Measurements from ENCODE around the gene L3MBTL2. TPM values are rescaled to one million over a fixed set of nuclear protein-coding genes. Genes with fewer than 3 reads are reported as not detected.

Gene L3MBTL2
- total RNA-seq, 1 experiment from 2014 or later, result 22.3 TPM

DNA sequence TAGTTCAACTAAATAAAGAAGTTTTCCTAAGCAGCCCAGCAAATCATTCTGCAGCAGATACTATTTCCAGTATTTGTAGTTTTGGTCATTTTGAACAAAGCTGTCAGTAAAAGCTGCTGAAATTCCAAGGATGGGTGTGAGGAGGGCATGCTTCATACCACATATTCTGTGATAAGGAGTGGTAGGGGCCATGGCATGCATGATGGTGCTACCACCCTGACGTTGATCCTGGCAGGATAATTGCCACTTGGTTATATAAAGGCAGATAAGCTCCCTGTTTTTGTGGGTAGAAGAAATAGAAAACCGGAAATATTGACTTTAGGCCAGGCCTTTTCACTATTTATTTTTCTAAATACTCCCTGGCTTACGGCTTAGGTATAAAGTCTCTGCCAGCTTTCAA is 33.1 kb upstream of the L3MBTL2 start:
- Histone ChIP-seq H3K27ac (no peak overlapping the region), H3K4me2 (no peak overlapping the region), H2AFZ (no peak overlapping the region), H3K9me2 (ENCODE audit: insufficient read depth) (no peaks in the 10 kb centered on the region), H3K79me2 (ENCODE audit: low read depth) (no peaks in the 10 kb centered on the region), H4K20me1 (ENCODE audit: insufficient read depth) (peaks cover 3% of the 10 kb centered on the region; the same call in 1 of the 2 replicates), H3F3A (ENCODE audit: insufficient read depth, low read depth) (peaks cover 26% of the 10 kb centered on the region; the same call in 1 of the 2 replicates), H3K27me3 (ENCODE audit: insufficient read depth, low read depth) (no peaks in the 10 kb centered on the region), H3K4me3 (no peak overlapping the region), H3K4me1 (replicated peaks; ENCODE audit: insufficient read depth) (no peaks in the 10 kb centered on the region), H3K9me3 (ENCODE audit: insufficient read depth, low read depth) (no peaks in the 10 kb centered on the region), H3K36me3 (ENCODE audit: low read depth) (peaks cover 75% of the 10 kb centered on the region)
- BruUV-seq (replicated peaks), result no TSS peak
- TF ChIP-seq, protein P1, sequence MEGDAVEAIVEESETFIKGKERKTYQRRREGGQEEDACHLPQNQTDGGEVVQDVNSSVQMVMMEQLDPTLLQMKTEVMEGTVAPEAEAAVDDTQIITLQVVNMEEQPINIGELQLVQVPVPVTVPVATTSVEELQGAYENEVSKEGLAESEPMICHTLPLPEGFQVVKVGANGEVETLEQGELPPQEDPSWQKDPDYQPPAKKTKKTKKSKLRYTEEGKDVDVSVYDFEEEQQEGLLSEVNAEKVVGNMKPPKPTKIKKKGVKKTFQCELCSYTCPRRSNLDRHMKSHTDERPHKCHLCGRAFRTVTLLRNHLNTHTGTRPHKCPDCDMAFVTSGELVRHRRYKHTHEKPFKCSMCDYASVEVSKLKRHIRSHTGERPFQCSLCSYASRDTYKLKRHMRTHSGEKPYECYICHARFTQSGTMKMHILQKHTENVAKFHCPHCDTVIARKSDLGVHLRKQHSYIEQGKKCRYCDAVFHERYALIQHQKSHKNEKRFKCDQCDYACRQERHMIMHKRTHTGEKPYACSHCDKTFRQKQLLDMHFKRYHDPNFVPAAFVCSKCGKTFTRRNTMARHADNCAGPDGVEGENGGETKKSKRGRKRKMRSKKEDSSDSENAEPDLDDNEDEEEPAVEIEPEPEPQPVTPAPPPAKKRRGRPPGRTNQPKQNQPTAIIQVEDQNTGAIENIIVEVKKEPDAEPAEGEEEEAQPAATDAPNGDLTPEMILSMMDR (conservative IDR thresholded peaks at IDR 0.05), result no peak
- TF ChIP-seq EZH2 (IDR thresholded peaks at IDR 0.05; ENCODE audit: low read depth), result no peak
- POLR2A ChIA-PET (ENCODE audit: unreplicated experiment), result interaction anchor here (0.6 kb wide), 1 partner anchor 9 kb away, joined by 4 read pairs; no protein-coding TSS in a partner anchor
- no peak for DNase-seq
- CTCF ChIA-PET, result no interaction called here
- intact Hi-C loops (cut with micrococcal nuclease; ENCODE audit: unreplicated experiment), result no loop called here

- Histone ChIP-seq H3K79me2 (ENCODE audit: low read depth) (no peaks in the 10 kb centered on the region), H3K27me3 (ENCODE audit: insufficient read depth, low read depth) (no peaks in the 10 kb centered on the region), H3K4me1 (replicated peaks; ENCODE audit: insufficient read depth) (no peaks in the 10 kb centered on the region), H4K20me1 (ENCODE audit: insufficient read depth) (no peaks in the 10 kb centered on the region; the same call in 1 of the 2 replicates), H3K4me2 (no peak overlapping the region), H3K36me3 (ENCODE audit: low read depth) (peaks cover 56% of the 10 kb centered on the region), H2AFZ (no peak overlapping the region), H3K4me3 (no peak overlapping the region), H3K9me3 (ENCODE audit: insufficient read depth, low read depth) (no peaks in the 10 kb centered on the region), H3K27ac (no peak overlapping the region), H3F3A (ENCODE audit: insufficient read depth, low read depth) (peaks cover 32% of the 10 kb centered on the region), H3K9me2 (ENCODE audit: insufficient read depth) (no peaks in the 10 kb centered on the region)
- POLR2A ChIA-PET (ENCODE audit: unreplicated experiment), result no interaction called here
- intact Hi-C loops (cut with micrococcal nuclease; ENCODE audit: unreplicated experiment), result no loop called here
- TF ChIP-seq, protein P1 (conservative IDR thresholded peaks at IDR 0.05), result no peak
- TF ChIP-seq EZH2 (IDR thresholded peaks at IDR 0.05; ENCODE audit: low read depth), result no peak
- BruUV-seq (replicated peaks), result no TSS peak
- no peak for DNase-seq
- CTCF ChIA-PET, result no interaction called here
These were observed 29.6 kb upstream of the L3MBTL2 start for GRCh38 chr22:41175546-41175945.

DNA sequence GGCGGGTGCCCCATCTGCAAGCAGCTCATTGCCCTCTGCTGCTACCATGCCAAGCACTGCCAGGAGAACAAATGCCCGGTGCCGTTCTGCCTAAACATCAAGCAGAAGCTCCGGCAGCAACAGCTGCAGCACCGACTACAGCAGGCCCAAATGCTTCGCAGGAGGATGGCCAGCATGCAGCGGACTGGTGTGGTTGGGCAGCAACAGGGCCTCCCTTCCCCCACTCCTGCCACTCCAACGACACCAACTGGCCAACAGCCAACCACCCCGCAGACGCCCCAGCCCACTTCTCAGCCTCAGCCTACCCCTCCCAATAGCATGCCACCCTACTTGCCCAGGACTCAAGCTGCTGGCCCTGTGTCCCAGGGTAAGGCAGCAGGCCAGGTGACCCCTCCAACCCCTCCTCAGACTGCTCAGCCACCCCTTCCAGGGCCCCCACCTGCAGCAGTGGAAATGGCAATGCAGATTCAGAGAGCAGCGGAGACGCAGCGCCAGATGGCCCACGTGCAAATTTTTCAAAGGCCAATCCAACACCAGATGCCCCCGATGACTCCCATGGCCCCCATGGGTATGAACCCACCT is 28.0 kb upstream of the L3MBTL2 start:
- no peak overlapping the region for H3K4me3 ChIP-seq
- H4K20me1 ChIP-seq (ENCODE audit: insufficient read depth), result no peaks in the 10 kb centered on the region; the same call in 1 of the 2 replicates
- H3K36me3 ChIP-seq (ENCODE audit: low read depth), result peaks cover 46% of the 10 kb centered on the region
- no peak overlapping the region for H2AFZ ChIP-seq
- H3K27ac ChIP-seq, result no peak overlapping the region
- no peaks in the 10 kb centered on the region for H3K9me3 ChIP-seq (ENCODE audit: insufficient read depth, low read depth)
- H3K4me2 ChIP-seq, result no peak overlapping the region
- intact Hi-C loops (cut with micrococcal nuclease; ENCODE audit: unreplicated experiment), result no loop called here
- peaks cover 14% of the 10 kb centered on the region for H3K4me1 ChIP-seq (replicated peaks; ENCODE audit: insufficient read depth)
- no TSS peak for BruUV-seq (replicated peaks)
- peaks cover 38% of the 10 kb centered on the region for H3F3A ChIP-seq (ENCODE audit: insufficient read depth, low read depth)
- ChIA-PET POLR2A (ENCODE audit: unreplicated experiment) (no interaction called here), CTCF (no interaction called here)
- DNase-seq, result no peak
- TF ChIP-seq EZH2 (IDR thresholded peaks at IDR 0.05; ENCODE audit: low read depth), result no peak
- TF ChIP-seq, protein P1 (conservative IDR thresholded peaks at IDR 0.05), result no peak
- H3K79me2 ChIP-seq (ENCODE audit: low read depth), result no peaks in the 10 kb centered on the region
- H3K27me3 ChIP-seq (ENCODE audit: insufficient read depth, low read depth), result no peaks in the 10 kb centered on the region
- H3K9me2 ChIP-seq (ENCODE audit: insufficient read depth), result no peaks in the 10 kb centered on the region
